HL-60/S4 (cell line): ENCODE results near the gene HLA-C.
"Not testable (repeated sequence)": the region's sequence is repeated elsewhere in the genome, so short reads cannot be mapped to it uniquely, and the experiment has no call there.

ENCODE experiments used
- in situ Hi-C: fragments of 300-500 bp; cut with MboI; formaldehyde crosslinking; loops from 2 replicates; pipeline ENCODE4 v1.14.3; 2022; ENCODE audit warnings: low sequenced_read_pairs

HLA-C gene

GRCh38 chr6:31270788-31271640 lies 878 bp downstream of the HLA-C start:
- in situ Hi-C loops, result no loop called here

GRCh38 chr6:31268836-31269235 lies 3.1 kb downstream of the HLA-C start:
- in situ Hi-C loops, result loop anchor here (5.0 kb wide), 1 partner anchor 83 kb away; no protein-coding TSS in a partner anchor

- in situ Hi-C loops, result loop anchor here (5.0 kb wide), 1 partner anchor 84 kb away; no protein-coding TSS in a partner anchor
Measured at GRCh38 chr6:31268369-31268765, 3.5 kb downstream of the HLA-C start.

GRCh38 chr6:31267651-31268368 lies 4.1 kb downstream of the HLA-C start:
- in situ Hi-C loops, result loop anchor here (5.0 kb wide), 1 partner anchor 84 kb away; no protein-coding TSS in a partner anchor

- in situ Hi-C loops, result loop anchor here (5.0 kb wide), 1 partner anchor 86 kb away; no protein-coding TSS in a partner anchor
Measured at GRCh38 chr6:31266567-31267360, 5.1 kb downstream of the HLA-C start.

GRCh38 chr6:31265926-31266325 lies 6.0 kb downstream of the HLA-C start:
- in situ Hi-C loops, result loop anchor here (5.0 kb wide), 1 partner anchor 86 kb away; no protein-coding TSS in a partner anchor

- in situ Hi-C loops, result not testable (repeated sequence)
Measured at GRCh38 chr6:31263346-31263933, 8.5 kb downstream of the HLA-C start.

- in situ Hi-C loops, result not testable (repeated sequence)
Measured at GRCh38 chr6:31259995-31260394, 11.9 kb downstream of the HLA-C start.

GRCh38 chr6:31252625-31253024 lies 19.3 kb downstream of the HLA-C start:
- in situ Hi-C loops, result no loop called here

- in situ Hi-C loops, result no loop called here
Measured at GRCh38 chr6:31251261-31251660, 20.6 kb downstream of the HLA-C start.

GRCh38 chr6:31249184-31249583 lies 22.7 kb downstream of the HLA-C start:
- in situ Hi-C loops, result no loop called here

GRCh38 chr6:31247813-31248212 lies 24.1 kb downstream of the HLA-C start:
- in situ Hi-C loops, result no loop called here

- in situ Hi-C loops, result no loop called here
Measured at GRCh38 chr6:31246051-31246521, 25.8 kb downstream of the HLA-C start.

GRCh38 chr6:31243508-31243907 lies 28.4 kb downstream of the HLA-C start:
- in situ Hi-C loops, result no loop called here

GRCh38 chr6:31239854-31240253 lies 32.0 kb downstream of the HLA-C start:
- in situ Hi-C loops, result no loop called here

GRCh38 chr6:31234101-31234500 lies 37.8 kb downstream of the HLA-C start:
- in situ Hi-C loops, result not testable (repeated sequence)

- in situ Hi-C loops, result no loop called here
Measured at GRCh38 chr6:31228476-31228875, 43.4 kb downstream of the HLA-C start.

GRCh38 chr6:31227143-31227542 lies 44.7 kb downstream of the HLA-C start:
- in situ Hi-C loops, result no loop called here

- in situ Hi-C loops, result no loop called here
Measured at GRCh38 chr6:31225735-31226134, 46.2 kb downstream of the HLA-C start.

GRCh38 chr6:31222496-31222895 lies 49.4 kb downstream of the HLA-C start:
- in situ Hi-C loops, result no loop called here
